HepG2 (cell line): ENCODE data around the gene GOLPH3. TPM values are rescaled to one million over a fixed set of nuclear protein-coding genes. Genes with fewer than 3 reads are reported as not detected.

Experiments
- FOSL2 ChIP-seq: sonication (generic); formaldehyde crosslinking; IDR thresholded peaks from 2 replicates; pipeline ENCODE4 v1.4.0; 2020; ENCODE audit warnings: missing genetic modification reagents
- GATAD1 ChIP-seq: IDR thresholded peaks from 2 replicates; pipeline ENCODE4 v1.6.1; 2016; ENCODE audit warnings: missing genetic modification reagents, missing compliant biosample characterization
- HMGXB4 ChIP-seq, 2 experiments: sonication (generic) in 1 of 2; formaldehyde crosslinking in 1 of 2; IDR thresholded peaks; 2 replicates each; pipeline versions ENCODE4 v1.4.0 to v1.6.1; 2018 to 2020; ENCODE audit warnings: missing genetic modification reagents in 2 of 2, borderline replicate concordance in 1 of 2, low read depth in 1 of 2, mild to moderate bottlenecking in 1 of 2, missing biosample characterization in 1 of 2
- HOXA7 ChIP-seq: sonication (generic); formaldehyde crosslinking; IDR thresholded peaks from 2 replicates; pipeline ENCODE4 v1.8.1; 2022; ENCODE audit warnings: mild to moderate bottlenecking, missing genetic modification reagents, moderate library complexity
- IRF2 ChIP-seq: IDR thresholded peaks from 2 replicates; pipeline ENCODE4 v1.6.1; 2018; ENCODE audit warnings: missing genetic modification reagents, missing compliant biosample characterization
- MEIS2 ChIP-seq: sonication (generic); formaldehyde crosslinking; IDR thresholded peaks from 2 replicates; pipeline ENCODE4 v1.9.0; 2021; ENCODE audit warnings: mild to moderate bottlenecking, missing genetic modification reagents
- NFE2L1 ChIP-seq: sonication (generic); formaldehyde crosslinking; IDR thresholded peaks from 2 replicates; pipeline ENCODE4 v1.4.0; 2020; ENCODE audit warnings: missing genetic modification reagents, mild to moderate bottlenecking, borderline replicate concordance
- SMC3 ChIP-seq: IDR thresholded peaks from 2 replicates; pipeline ENCODE4 v1.6.1; 2011; ENCODE audit warnings: low read length, improper control_type of control experiment
- STAG1 ChIP-seq: sonication (generic); formaldehyde crosslinking; IDR thresholded peaks from 2 replicates; pipeline ENCODE4 v1.4.0; 2020; ENCODE audit warnings: missing genetic modification reagents
- ZBTB7B ChIP-seq: sonication (generic); formaldehyde crosslinking; IDR thresholded peaks from 2 replicates; pipeline ENCODE4 v1.4.0; 2020; ENCODE audit warnings: missing genetic modification reagents
- ZNF12 ChIP-seq: sonication (generic); formaldehyde crosslinking; IDR thresholded peaks from 2 replicates; pipeline ENCODE4 v1.5.0; 2020; ENCODE audit warnings: missing genetic modification reagents
- ZNF3 ChIP-seq: IDR thresholded peaks from 2 replicates; pipeline ENCODE4 v1.7.0; 2017; ENCODE audit warnings: inconsistent platforms
- ZNF44 ChIP-seq: sonication (generic); formaldehyde crosslinking; IDR thresholded peaks from 2 replicates; pipeline ENCODE4 v1.5.1; 2020; ENCODE audit warnings: mild to moderate bottlenecking, missing genetic modification reagents
- ZNF451 ChIP-seq: sonication (generic); formaldehyde crosslinking; IDR thresholded peaks from 2 replicates; pipeline ENCODE4 v1.5.0; 2020; ENCODE audit warnings: mild to moderate bottlenecking, missing genetic modification reagents
- ZNF605 ChIP-seq: sonication (generic); formaldehyde crosslinking; IDR thresholded peaks from 2 replicates; pipeline ENCODE4 v1.8.0; 2022; ENCODE audit warnings: mild to moderate bottlenecking, missing genetic modification reagents
- polyA plus RNA-seq, 8 experiments: library from polyadenylated mRNA; depleted of rRNA in 3 of 8; stranded (reverse) in 7 of 8; unstranded in 1 of 8; fragments of >200 nt; fragmentation: Illumina TruSeq in 4 of 8; extraction: Trizol in 4 of 8; gene quantifications; 2 replicates each; pipeline versions ENCODE4 v1.2.1 to v1.2.3, GENCODE V29; 2011 to 2016; ENCODE audit warnings: low read depth in 4 of 8, missing spikeins in 1 of 8, mixed read lengths in 1 of 8; ENCODE audit not compliant: insufficient read depth in 1 of 8
- total RNA-seq, 5 experiments: library from RNA; depleted of rRNA; stranded (reverse); fragments of >200 nt; fragmentation: Illumina TruSeq; extraction: Trizol; gene quantifications; 2 replicates each; pipeline ENCODE4 v1.2.3, GENCODE V29; 2016; ENCODE audit warnings: low read depth in 1 of 5

GOLPH3 gene
- total and polyA plus RNA-seq, 2 of the 13 experiments (the other 11 are each of a cell fraction or from before 2014, with no cell fraction given), result 59.5 to 84.5 TPM

GRCh38 chr5:32092938-32093812 lies 80.9 kb downstream of the GOLPH3 start (continued):
- 0 out of 4 replicates have a peak, but pooled peaks of 1 of the 2 experiments have one; percentile 30 for TF ChIP-seq HMGXB4 (CRISPR knock-in tag; IDR thresholded peaks at IDR 0.05; ENCODE audit: borderline replicate concordance in 1 of 2, low read depth in 1 of 2)
- no peak for TF ChIP-seq ZNF44
- 0 out of 2 replicates have a peak, but pooled peaks have one; percentile 34 for TF ChIP-seq ZBTB7B
- TF ChIP-seq ZNF451 (CRISPR knock-in tag), result no peak
- peak; percentile 16; the same call in 1 of the 2 replicates for TF ChIP-seq FOSL2 (CRISPR knock-in tag)
- peak; percentile 37; the same call in 1 of the 2 replicates for TF ChIP-seq IRF2 (CRISPR knock-in tag)
- TF ChIP-seq ZNF12 (CRISPR knock-in tag), result no peak
- TF ChIP-seq SMC3, result peak; percentile 69
- TF ChIP-seq ZNF3 (CRISPR knock-in tag), result no peak
- TF ChIP-seq STAG1 (CRISPR knock-in tag), result peak; percentile 84
- TF ChIP-seq MEIS2 (CRISPR knock-in tag), result no peak
- no peak for TF ChIP-seq GATAD1 (CRISPR knock-in tag)
- TF ChIP-seq HOXA7 (CRISPR knock-in tag), result no peak
- TF ChIP-seq NFE2L1 (CRISPR knock-in tag), result no peak
- TF ChIP-seq ZNF605 (CRISPR knock-in tag), result no peak
